Measurements from ENCODE around the gene DOCK8. TPM values are rescaled to one million over a fixed set of nuclear protein-coding genes. Genes with fewer than 3 reads are reported as not detected.

DOCK8 gene
- total RNA-seq, 2 donors from 2014 or later = 199 to 213 TPM

DNA sequence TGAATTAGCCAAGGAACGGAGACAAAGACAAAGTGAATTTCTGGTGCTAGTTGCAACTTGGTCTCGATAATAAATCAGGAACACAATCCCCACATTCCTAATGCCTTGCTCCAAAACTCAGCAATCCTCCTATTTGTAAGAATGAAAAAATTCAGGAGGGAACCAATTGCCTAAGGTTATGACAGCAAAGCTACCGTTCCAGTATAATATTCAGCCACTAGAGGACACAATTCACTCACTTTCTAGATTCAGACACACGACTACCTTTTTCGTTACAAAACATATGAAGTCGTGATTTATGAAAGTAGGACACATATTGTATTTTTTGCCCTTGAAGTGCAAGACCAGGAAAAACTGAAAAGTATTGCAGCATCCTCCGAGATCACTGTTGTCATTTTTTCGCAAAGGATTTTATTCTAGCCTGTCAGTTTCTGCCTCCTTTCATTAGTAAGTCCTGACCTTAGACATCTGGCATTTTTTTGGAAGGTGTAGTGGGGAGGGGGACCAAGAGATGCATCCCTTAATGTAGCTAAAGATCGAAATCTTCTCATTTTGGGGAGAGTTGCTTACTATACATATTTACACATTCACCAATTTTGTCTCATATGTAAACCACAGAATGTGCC, 133.1 kb downstream of the DOCK8 start:
- no peak for ATAC-seq (replicated peaks in 1 of 2)
- Mint-ChIP-seq H3K9me3 (no peaks in the 10 kb centered on the region), H3K4me3 (no peak overlapping the region), H3K36me3 (ENCODE audit: insufficient read depth in 2 of 2) (peaks cover 11 to 28% of the 10 kb centered on the region in 2 donors), H3K27me3 (ENCODE audit: low read depth) (no peaks in the 10 kb centered on the region), H3K27ac (peak overlapping the region; percentile 7), H3K4me1 (ENCODE audit: low read depth) (peaks cover 15% of the 10 kb centered on the region)
- no peak for DNase-seq

GRCh38 chr9:350384-350783, 135.7 kb downstream of the DOCK8 start:
- DNase-seq (no peak), ATAC-seq (replicated peaks in 1 of 2) (no peak)
- H3K36me3 Mint-ChIP-seq (ENCODE audit: insufficient read depth in 2 of 2) = peaks cover 11 to 27% of the 10 kb centered on the region in 2 donors
- H3K27ac Mint-ChIP-seq = peak overlapping the region; percentile 89
- H3K27me3 Mint-ChIP-seq (ENCODE audit: low read depth) = no peaks in the 10 kb centered on the region
- H3K9me3 Mint-ChIP-seq = no peaks in the 10 kb centered on the region
- peaks cover 15% of the 10 kb centered on the region for H3K4me1 Mint-ChIP-seq (ENCODE audit: low read depth)
- H3K4me3 Mint-ChIP-seq = no peak overlapping the region

GRCh38 chr9:351916-352315, 137.3 kb downstream of the DOCK8 start:
- peaks cover 8 to 28% of the 10 kb centered on the region in 2 donors for H3K36me3 Mint-ChIP-seq (ENCODE audit: insufficient read depth in 2 of 2)
- ATAC-seq (replicated peaks in 1 of 2) (no peak), DNase-seq (no peak)
- no peaks in the 10 kb centered on the region for H3K27me3 Mint-ChIP-seq (ENCODE audit: low read depth)
- no peak overlapping the region for H3K4me3 Mint-ChIP-seq
- no peak overlapping the region for H3K27ac Mint-ChIP-seq
- H3K9me3 Mint-ChIP-seq = no peaks in the 10 kb centered on the region
- H3K4me1 Mint-ChIP-seq (ENCODE audit: low read depth) = peaks cover 15% of the 10 kb centered on the region

DNA sequence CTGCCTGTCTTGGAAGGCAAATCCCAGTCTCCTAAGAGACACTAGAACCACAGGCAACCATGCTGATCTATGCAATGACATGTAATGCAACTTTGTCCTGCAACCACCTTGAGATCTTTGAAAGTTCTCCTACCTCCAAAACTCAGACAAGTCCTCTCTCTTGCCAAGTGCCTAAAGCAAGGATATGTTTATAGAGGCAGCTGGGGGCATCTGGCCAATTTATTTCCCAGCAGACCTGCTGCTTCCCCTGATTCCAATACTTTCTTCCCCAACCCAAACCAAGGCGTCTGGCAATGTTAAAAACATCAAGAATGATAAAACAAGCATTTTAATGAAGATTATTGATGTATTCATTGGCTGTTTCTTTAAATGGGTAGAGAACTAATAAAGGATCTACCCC, 138.4 kb downstream of the DOCK8 start:
- peaks cover 15% of the 10 kb centered on the region for H3K4me1 Mint-ChIP-seq (ENCODE audit: low read depth)

GRCh38 chr9:354453-354852, 139.8 kb downstream of the DOCK8 start:
- H3K4me1 Mint-ChIP-seq (ENCODE audit: low read depth) = peaks cover 12% of the 10 kb centered on the region
- DNase-seq (no peak), ATAC-seq (replicated peaks in 1 of 2) (no peak)
- H3K36me3 Mint-ChIP-seq (ENCODE audit: insufficient read depth in 2 of 2) = peaks cover 2 to 27% of the 10 kb centered on the region in 2 donors
- no peak overlapping the region for H3K4me3 Mint-ChIP-seq
- H3K9me3 Mint-ChIP-seq = no peaks in the 10 kb centered on the region
- H3K27me3 Mint-ChIP-seq (ENCODE audit: low read depth) = no peaks in the 10 kb centered on the region
- no peak overlapping the region for H3K27ac Mint-ChIP-seq

More for the DNA sequence above, 138.4 kb downstream of the DOCK8 start:
- Mint-ChIP-seq H3K4me3 (no peak overlapping the region), H3K27ac (peak overlapping the region; percentile 50), H3K9me3 (no peaks in the 10 kb centered on the region), H3K27me3 (ENCODE audit: low read depth) (no peaks in the 10 kb centered on the region), H3K36me3 (ENCODE audit: insufficient read depth in 2 of 2) (peaks cover 5 to 30% of the 10 kb centered on the region in 2 donors)
- DNase-seq = no peak
- ATAC-seq (replicated peaks in 1 of 2) = no peak

- no peaks in the 10 kb centered on the region for H3K4me1 Mint-ChIP-seq (ENCODE audit: low read depth)
- no peak for DNase-seq
- H3K4me3 Mint-ChIP-seq = no peak overlapping the region
- ATAC-seq (replicated peaks in 1 of 2) = no peak
- no peaks in the 10 kb centered on the region for H3K27me3 Mint-ChIP-seq (ENCODE audit: low read depth)
- H3K36me3 Mint-ChIP-seq (ENCODE audit: insufficient read depth in 2 of 2) = peaks cover 2 to 30% of the 10 kb centered on the region in 2 donors
- no peaks in the 10 kb centered on the region for H3K9me3 Mint-ChIP-seq
- no peak overlapping the region for H3K27ac Mint-ChIP-seq
Measured at GRCh38 chr9:357560-357959, 142.9 kb downstream of the DOCK8 start.

DNA sequence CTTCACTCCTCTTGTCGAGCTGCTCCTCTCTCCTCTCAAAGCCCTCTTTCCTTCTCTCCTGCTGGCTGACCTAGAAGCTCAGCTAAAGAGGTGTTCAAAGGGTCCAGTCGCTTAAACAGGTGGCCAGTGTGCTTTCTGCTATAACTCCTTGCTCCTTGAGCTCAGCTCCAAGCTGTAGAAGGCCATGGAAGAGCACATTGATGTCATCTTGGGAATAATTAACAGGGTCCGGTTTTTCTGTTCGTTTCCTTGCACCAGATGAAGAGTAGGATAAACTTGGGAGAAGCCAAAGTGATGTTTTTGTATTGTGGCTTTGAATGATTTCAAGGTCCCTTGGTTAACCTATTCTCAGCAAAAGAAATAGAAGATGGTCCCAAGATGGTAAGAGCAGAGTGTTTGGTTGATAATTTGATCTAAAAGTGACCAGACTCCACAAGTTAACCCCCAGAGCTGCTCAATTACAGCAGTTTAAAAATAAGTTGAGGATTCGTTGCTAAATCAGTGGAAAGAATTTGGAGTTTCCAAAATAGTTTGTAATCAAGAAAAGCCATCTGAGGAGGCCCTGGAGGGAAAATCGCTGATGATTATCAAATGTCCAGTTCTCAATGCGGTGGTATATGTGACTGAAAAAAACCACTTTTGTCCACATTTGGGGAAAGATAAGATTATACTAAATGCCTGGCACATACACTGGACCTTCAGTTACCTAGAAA, 148.1 kb downstream of the DOCK8 start:
- Mint-ChIP-seq H3K36me3 (ENCODE audit: insufficient read depth in 2 of 2) (peaks cover 7 to 41% of the 10 kb centered on the region in 2 donors), H3K9me3 (no peaks in the 10 kb centered on the region), H3K27me3 (ENCODE audit: low read depth) (no peaks in the 10 kb centered on the region), H3K4me1 (ENCODE audit: low read depth) (no peaks in the 10 kb centered on the region), H3K4me3 (no peak overlapping the region), H3K27ac (no peak overlapping the region)
- no peak for ATAC-seq (replicated peaks in 1 of 2)
- DNase-seq = no peak

- Mint-ChIP-seq H3K27ac (no peak overlapping the region), H3K9me3 (no peaks in the 10 kb centered on the region), H3K4me3 (no peak overlapping the region), H3K4me1 (ENCODE audit: low read depth) (no peaks in the 10 kb centered on the region), H3K27me3 (ENCODE audit: low read depth) (no peaks in the 10 kb centered on the region), H3K36me3 (ENCODE audit: insufficient read depth in 2 of 2) (peaks cover 7 to 46% of the 10 kb centered on the region in 2 donors)
- ATAC-seq (replicated peaks in 1 of 2) (no peak), DNase-seq (no peak)
Measured at GRCh38 chr9:363274-363612, 148.6 kb downstream of the DOCK8 start.

DNA sequence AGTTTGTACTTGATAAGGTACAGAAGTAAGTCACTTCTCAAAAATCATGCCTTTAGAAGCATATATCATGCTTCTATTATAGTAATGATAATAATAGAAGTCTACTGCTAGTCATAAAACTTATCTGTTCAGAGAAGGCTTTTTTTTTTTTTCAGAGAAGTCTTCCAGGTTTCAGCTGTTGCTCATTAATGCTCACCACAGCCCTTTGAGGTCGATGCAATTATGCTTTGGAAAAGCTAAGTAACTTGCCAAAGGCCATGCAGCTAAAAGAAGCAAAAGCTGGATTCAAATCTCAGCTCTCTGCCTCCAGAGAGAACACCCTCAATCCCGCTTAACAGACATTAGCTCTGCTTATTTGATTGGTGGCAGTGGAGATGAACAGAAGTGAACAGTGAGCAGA, 150.8 kb downstream of the DOCK8 start:
- ATAC-seq (replicated peaks in 1 of 2) = no peak
- peaks cover 7 to 58% of the 10 kb centered on the region in 2 donors for H3K36me3 Mint-ChIP-seq (ENCODE audit: insufficient read depth in 2 of 2)
- H3K27me3 Mint-ChIP-seq (ENCODE audit: low read depth) = no peaks in the 10 kb centered on the region
- H3K9me3 Mint-ChIP-seq = no peaks in the 10 kb centered on the region
- H3K4me3 Mint-ChIP-seq = no peak overlapping the region
- H3K27ac Mint-ChIP-seq = no peak overlapping the region
- DNase-seq = no peak
- no peaks in the 10 kb centered on the region for H3K4me1 Mint-ChIP-seq (ENCODE audit: low read depth)

GRCh38 chr9:366620-367019, 152.0 kb downstream of the DOCK8 start:
- H3K9me3 Mint-ChIP-seq = no peaks in the 10 kb centered on the region
- H3K27me3 Mint-ChIP-seq (ENCODE audit: low read depth) = no peaks in the 10 kb centered on the region
- no peak overlapping the region for H3K27ac Mint-ChIP-seq
- H3K4me3 Mint-ChIP-seq = no peak overlapping the region
- ATAC-seq (replicated peaks in 1 of 2) (no peak), DNase-seq (no peak)
- peaks cover 5 to 64% of the 10 kb centered on the region in 2 donors for H3K36me3 Mint-ChIP-seq (ENCODE audit: insufficient read depth in 2 of 2)
- H3K4me1 Mint-ChIP-seq (ENCODE audit: low read depth) = no peaks in the 10 kb centered on the region

DNA sequence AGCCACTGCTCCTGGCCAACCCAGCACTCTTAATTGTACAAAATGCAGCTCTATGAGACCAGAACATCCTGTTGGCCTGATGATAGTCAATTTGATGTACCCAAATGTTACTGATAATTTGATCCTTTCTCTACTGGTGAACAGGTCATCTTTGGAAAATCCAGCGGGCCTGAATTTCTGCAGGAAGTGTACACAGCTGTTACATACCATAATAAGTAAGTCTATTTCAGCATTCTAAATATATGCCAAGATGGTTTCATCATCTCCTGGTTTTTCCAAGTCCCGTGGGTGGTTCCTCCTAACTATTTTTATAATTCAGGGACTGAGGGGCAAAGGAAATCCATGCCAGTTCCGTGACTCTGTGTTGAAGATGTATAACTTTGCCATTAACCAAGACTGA, 155.4 kb downstream of the DOCK8 start:
- DNase-seq (no peak), ATAC-seq (replicated peaks in 1 of 2) (no peak)
- peaks cover 6 to 63% of the 10 kb centered on the region in 2 donors for H3K36me3 Mint-ChIP-seq (ENCODE audit: insufficient read depth in 2 of 2)
- H3K27ac Mint-ChIP-seq = no peak overlapping the region
- no peaks in the 10 kb centered on the region for H3K4me1 Mint-ChIP-seq (ENCODE audit: low read depth)
- H3K27me3 Mint-ChIP-seq (ENCODE audit: low read depth) = no peaks in the 10 kb centered on the region
- no peak overlapping the region for H3K4me3 Mint-ChIP-seq
- H3K9me3 Mint-ChIP-seq = no peaks in the 10 kb centered on the region

- H3K27ac Mint-ChIP-seq = no peak overlapping the region
- no peak for DNase-seq
Measured at GRCh38 chr9:371349-371748, 156.7 kb downstream of the DOCK8 start.

DNA sequence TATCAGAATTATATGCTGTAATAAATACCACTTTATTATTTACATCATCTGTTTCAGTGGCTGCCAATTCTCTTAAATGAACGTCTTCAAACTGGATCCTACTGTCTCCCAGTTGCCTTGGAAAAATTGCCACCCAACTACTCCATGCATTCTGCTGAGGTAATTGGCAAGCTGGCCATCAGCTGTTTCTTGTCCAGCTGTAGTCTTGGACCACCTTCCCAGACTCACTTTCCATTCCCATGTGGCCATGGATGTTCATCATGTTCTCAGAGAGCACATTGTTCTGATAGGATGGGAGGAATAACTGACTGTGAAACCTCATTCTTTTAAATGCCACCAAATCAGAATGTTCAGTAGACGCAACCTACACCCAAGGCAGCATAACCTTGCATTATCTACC, 157.5 kb downstream of the DOCK8 start:
- H3K36me3 Mint-ChIP-seq (ENCODE audit: insufficient read depth in 2 of 2) = peaks cover 6 to 65% of the 10 kb centered on the region in 2 donors
- ATAC-seq (replicated peaks in 1 of 2) = no peak
- H3K9me3 Mint-ChIP-seq = no peaks in the 10 kb centered on the region
- DNase-seq = no peak
- H3K4me3 Mint-ChIP-seq = no peak overlapping the region
- H3K4me1 Mint-ChIP-seq (ENCODE audit: low read depth) = no peaks in the 10 kb centered on the region
- no peaks in the 10 kb centered on the region for H3K27me3 Mint-ChIP-seq (ENCODE audit: low read depth)
- no peak overlapping the region for H3K27ac Mint-ChIP-seq

More at GRCh38 chr9:371349-371748, 156.7 kb downstream of the DOCK8 start:
- H3K4me1 Mint-ChIP-seq (ENCODE audit: low read depth) = no peaks in the 10 kb centered on the region
- no peak overlapping the region for H3K4me3 Mint-ChIP-seq
- H3K36me3 Mint-ChIP-seq (ENCODE audit: insufficient read depth in 2 of 2) = peaks cover 6 to 64% of the 10 kb centered on the region in 2 donors
- H3K27me3 Mint-ChIP-seq (ENCODE audit: low read depth) = no peaks in the 10 kb centered on the region
- ATAC-seq (replicated peaks in 1 of 2) = no peak
- H3K9me3 Mint-ChIP-seq = no peaks in the 10 kb centered on the region

GRCh38 chr9:373759-374206, 159.1 kb downstream of the DOCK8 start:
- H3K4me3 Mint-ChIP-seq = no peak overlapping the region
- no peaks in the 10 kb centered on the region for H3K27me3 Mint-ChIP-seq (ENCODE audit: low read depth)
- H3K36me3 Mint-ChIP-seq (ENCODE audit: insufficient read depth in 2 of 2) = peaks cover 6 to 62% of the 10 kb centered on the region in 2 donors
- H3K9me3 Mint-ChIP-seq = no peaks in the 10 kb centered on the region
- ATAC-seq (replicated peaks in 1 of 2) = no peak
- DNase-seq = no peak
- peak overlapping the region; percentile 25 for H3K27ac Mint-ChIP-seq
- H3K4me1 Mint-ChIP-seq (ENCODE audit: low read depth) = no peaks in the 10 kb centered on the region
